ENCODE results near the gene SBF2. TPM values are rescaled to one million over a fixed set of nuclear protein-coding genes. Genes with fewer than 3 reads are reported as not detected.

The SBF2 gene
- total and polyA plus RNA-seq, 11 donors: 10.4 to 33.9 (median 20.9) TPM

DNA sequence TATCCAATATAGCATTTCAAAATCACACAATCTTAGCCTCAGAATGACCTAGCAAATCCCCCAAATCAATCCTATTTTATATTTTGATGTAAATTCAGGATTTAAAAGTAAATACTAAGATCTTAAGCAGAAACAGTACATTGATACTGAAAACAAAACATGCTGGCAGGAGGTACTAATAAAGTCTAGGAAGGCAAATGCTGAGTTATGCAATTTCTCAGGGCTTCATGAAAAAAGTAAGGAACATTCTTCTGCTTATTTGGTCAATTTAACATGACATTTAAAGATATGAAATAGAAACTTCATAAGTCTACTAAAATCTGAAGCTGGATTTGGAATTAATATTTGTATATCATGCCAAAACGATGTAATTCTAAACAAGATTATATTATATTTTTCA lies 476.8 kb downstream of the SBF2 start:
- H3K27me3 ChIP-seq: no peaks in the 10 kb centered on the region
- no peak overlapping the region for H3K27ac ChIP-seq
- ATAC-seq (no peak), DNase-seq (no peak)
- H3K4me3 ChIP-seq: no peak overlapping the region
- WGBS, 4 donors: 88 to 96% (median 91%) methylated on average over 1 of the region's 1 CpG
- intact Hi-C loops (cut with DNase I): loop anchor here in 1 of 10 donors (10.0 kb wide), 1 partner anchor 52 kb away; no protein-coding TSS in a partner anchor
- peaks cover 0 to 26% (median 17%) of the 10 kb centered on the region in 9 donors for H3K36me3 ChIP-seq
- H3K4me1 ChIP-seq: peaks cover 0 to 19% (median 10%) of the 10 kb centered on the region in 12 donors
- H3K9me3 ChIP-seq: no peaks in the 10 kb centered on the region
- TF ChIP-seq, protein P1, sequence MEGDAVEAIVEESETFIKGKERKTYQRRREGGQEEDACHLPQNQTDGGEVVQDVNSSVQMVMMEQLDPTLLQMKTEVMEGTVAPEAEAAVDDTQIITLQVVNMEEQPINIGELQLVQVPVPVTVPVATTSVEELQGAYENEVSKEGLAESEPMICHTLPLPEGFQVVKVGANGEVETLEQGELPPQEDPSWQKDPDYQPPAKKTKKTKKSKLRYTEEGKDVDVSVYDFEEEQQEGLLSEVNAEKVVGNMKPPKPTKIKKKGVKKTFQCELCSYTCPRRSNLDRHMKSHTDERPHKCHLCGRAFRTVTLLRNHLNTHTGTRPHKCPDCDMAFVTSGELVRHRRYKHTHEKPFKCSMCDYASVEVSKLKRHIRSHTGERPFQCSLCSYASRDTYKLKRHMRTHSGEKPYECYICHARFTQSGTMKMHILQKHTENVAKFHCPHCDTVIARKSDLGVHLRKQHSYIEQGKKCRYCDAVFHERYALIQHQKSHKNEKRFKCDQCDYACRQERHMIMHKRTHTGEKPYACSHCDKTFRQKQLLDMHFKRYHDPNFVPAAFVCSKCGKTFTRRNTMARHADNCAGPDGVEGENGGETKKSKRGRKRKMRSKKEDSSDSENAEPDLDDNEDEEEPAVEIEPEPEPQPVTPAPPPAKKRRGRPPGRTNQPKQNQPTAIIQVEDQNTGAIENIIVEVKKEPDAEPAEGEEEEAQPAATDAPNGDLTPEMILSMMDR (IDR thresholded peaks at IDR 0.05): no peak
- TF ChIP-seq POLR2A (IDR thresholded peaks at IDR 0.05): no peak

DNA sequence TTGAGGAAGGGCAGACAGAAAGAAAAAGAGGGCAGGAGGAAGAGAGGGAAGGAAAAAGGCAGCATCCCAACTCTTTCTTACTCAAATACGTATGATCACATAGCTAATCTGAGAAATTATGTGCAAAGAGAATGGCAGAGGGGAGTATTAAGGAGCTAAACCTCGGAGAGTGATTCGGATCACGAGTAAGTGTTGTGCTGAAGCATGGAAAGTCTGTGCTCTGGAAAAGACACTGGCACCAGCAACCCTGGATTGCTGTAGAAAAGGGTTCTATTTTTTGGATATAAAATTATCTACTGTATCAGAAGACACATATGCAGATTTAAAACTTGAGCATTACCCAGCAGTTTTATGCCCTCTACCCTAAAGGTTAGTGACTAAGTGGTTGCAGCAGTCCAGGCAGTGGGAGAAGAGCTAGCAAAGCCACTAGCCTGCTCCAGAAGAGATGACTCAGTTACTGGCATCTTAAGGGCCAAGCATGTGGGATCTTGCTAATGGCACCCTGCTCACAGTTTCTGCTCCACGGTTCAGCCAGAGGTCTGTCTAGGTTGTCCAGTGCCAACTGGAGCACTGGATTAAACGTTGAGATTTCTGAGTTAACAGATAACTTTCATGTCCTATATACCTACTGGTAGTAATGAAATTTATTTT lies 478.4 kb downstream of the SBF2 start:
- H3K4me3 ChIP-seq: no peak overlapping the region
- peaks cover 0 to 42% (median 31%) of the 10 kb centered on the region in 9 donors for H3K36me3 ChIP-seq
- WGBS, 4 donors: 86 to 90% (median 87%) methylated on average over 6 of the region's 6 CpGs
- H3K9me3 ChIP-seq: no peaks in the 10 kb centered on the region
- DNase-seq (no peak), ATAC-seq (peak in 2 of 4 donors; percentile 8 to 54)
- H3K4me1 ChIP-seq: peaks cover 0 to 13% (median 5%) of the 10 kb centered on the region in 12 donors
- H3K27me3 ChIP-seq: no peaks in the 10 kb centered on the region
- H3K27ac ChIP-seq: no peak overlapping the region
- TF ChIP-seq, protein P1 (IDR thresholded peaks at IDR 0.05): no peak
- TF ChIP-seq POLR2A (IDR thresholded peaks at IDR 0.05): no peak
- intact Hi-C loops (cut with DNase I): loop anchor here in 1 of 10 donors (10.0 kb wide), 1 partner anchor 51 kb away; no protein-coding TSS in a partner anchor

GRCh38 chr11:9814108-9814507 lies 479.9 kb downstream of the SBF2 start:
- TF ChIP-seq POLR2A (IDR thresholded peaks at IDR 0.05): no peak
- TF ChIP-seq, protein P1 (IDR thresholded peaks at IDR 0.05): no peak
- no peak for ATAC-seq

GRCh38 chr11:9808943-9809342 lies 485.1 kb downstream of the SBF2 start:
- TF ChIP-seq, protein P1 (IDR thresholded peaks at IDR 0.05): no peak
- DNase-seq: no peak

More at GRCh38 chr11:9814108-9814507, 479.9 kb downstream of the SBF2 start:
- no peak for DNase-seq
- no peaks in the 10 kb centered on the region for H3K9me3 ChIP-seq
- intact Hi-C loops (cut with DNase I): loop anchor here in 1 of 10 donors (10.0 kb wide), 1 partner anchor 49 kb away; no protein-coding TSS in a partner anchor
- H3K4me1 ChIP-seq: peaks cover 0 to 1% (median 0%) of the 10 kb centered on the region in 12 donors
- H3K4me3 ChIP-seq: no peak overlapping the region
- no peak overlapping the region for H3K27ac ChIP-seq
- H3K36me3 ChIP-seq: peaks cover 0 to 53% (median 34%) of the 10 kb centered on the region in 9 donors
- H3K27me3 ChIP-seq: no peaks in the 10 kb centered on the region

More at GRCh38 chr11:9808943-9809342, 485.1 kb downstream of the SBF2 start:
- no peaks in the 10 kb centered on the region for H3K27me3 ChIP-seq
- intact Hi-C loops (cut with DNase I): no loop called here
- H3K36me3 ChIP-seq: peaks cover 0 to 68% (median 58%) of the 10 kb centered on the region in 9 donors
- no peak overlapping the region for H3K27ac ChIP-seq
- H3K9me3 ChIP-seq: no peaks in the 10 kb centered on the region
- no peak overlapping the region for H3K4me3 ChIP-seq
- ATAC-seq: no peak
- 84 to 93% (median 90%) methylated on average over 7 of the region's 7 CpGs for WGBS, 4 donors
- H3K4me1 ChIP-seq: peaks cover 0 to 10% (median 7%) of the 10 kb centered on the region in 12 donors
